Cerebellar cortex (tissue), 1 donor: Measurements from ENCODE around the gene TSPAN5.

Experiments
- DNase-seq: peaks from one replicate; pipeline ENCODE4 v3.0.0-alpha.2; 2015; ENCODE audit warnings: low spot score

TSPAN5 gene

DNA sequence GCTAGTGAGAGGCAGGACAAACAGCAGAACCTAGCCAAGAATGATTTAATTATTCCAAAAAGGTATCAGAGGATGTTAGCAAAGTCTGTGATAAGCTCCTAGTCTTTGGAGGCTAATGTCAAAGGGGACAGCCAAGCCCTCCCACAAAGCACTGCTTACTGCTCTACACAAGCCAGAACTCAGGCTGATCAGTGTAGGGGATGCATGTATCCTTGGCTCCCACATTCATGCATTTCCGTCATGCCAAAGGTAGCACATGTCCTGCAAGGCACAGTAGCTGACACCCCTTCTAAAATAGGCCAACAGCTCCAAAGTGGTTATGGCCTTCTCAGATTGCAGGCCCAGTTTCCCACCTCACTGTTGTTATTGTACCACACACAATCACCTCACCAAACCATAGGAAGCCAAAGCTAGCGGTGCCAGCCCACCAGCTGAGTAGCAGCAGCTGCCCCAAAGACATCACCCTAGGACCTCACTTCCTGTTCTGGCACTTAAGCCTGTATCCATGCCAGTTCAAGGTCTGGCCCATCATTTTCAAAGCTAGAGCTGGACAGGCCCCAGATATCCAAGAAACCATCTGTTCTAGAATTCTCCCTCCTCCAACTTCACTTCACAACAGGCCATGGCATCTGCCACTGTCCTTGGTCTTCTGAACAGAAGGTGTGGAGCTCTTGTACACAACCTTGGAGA lies 40.9 kb downstream of the TSPAN5 start:
- DNase-seq = peak; percentile 98

DNA sequence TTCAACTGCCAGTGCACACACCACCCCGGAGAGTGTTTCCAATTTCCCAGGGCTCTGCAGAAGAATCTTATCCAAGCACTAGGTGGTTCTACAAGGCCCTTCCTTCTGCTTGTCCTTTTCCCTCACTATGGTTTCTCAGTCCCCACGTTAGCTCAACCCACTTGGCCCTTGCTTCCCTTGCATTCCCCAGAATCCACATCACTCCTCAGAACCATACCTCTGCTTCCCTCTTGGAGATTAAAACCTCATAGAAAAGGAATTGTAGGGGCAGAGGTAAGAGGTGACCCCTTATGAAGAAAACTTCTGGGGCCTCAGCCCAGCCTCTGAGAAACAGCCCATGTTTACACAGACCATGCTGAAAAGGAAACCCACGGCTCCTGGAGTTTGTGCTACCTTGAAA lies 42.4 kb downstream of the TSPAN5 start:
- DNase-seq = no peak

DNA sequence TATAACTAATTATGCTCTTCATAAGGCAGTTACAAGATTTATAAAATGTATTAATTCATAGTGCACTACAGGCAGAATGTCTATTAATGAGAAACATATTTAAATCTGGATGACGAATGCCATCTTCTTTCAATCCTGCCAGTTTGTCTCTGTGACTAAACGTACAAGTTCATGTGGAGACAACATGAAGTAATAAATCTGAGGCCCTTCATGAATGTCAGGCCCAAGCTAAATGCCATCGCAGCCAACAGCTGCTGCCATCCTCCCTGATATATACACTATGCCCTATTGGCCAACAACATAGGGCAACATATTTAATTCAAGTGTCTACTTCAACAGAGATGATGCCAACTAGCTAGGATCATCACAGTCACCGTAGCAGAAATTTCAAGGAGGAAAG lies 43.7 kb downstream of the TSPAN5 start:
- no peak for DNase-seq

DNA sequence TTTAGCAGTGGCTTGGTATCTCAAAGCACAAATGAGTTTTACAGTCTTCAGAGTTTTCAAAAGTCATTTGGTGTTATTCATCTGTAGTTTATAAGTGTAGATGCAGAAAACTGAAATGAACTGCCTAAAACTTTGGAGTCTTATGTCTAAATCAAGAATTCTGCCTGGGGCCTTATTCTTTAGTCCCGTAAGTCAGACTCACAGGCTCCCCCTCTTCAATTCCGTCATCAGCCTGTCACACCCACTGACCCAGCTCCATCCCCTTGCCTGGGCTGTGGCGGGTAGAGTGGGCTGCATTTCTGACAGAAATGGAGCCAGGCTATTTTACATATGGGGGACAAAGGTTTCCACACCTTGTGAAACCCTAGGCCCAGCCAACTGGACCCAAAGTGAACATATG lies 44.3 kb downstream of the TSPAN5 start:
- DNase-seq = no peak

DNA sequence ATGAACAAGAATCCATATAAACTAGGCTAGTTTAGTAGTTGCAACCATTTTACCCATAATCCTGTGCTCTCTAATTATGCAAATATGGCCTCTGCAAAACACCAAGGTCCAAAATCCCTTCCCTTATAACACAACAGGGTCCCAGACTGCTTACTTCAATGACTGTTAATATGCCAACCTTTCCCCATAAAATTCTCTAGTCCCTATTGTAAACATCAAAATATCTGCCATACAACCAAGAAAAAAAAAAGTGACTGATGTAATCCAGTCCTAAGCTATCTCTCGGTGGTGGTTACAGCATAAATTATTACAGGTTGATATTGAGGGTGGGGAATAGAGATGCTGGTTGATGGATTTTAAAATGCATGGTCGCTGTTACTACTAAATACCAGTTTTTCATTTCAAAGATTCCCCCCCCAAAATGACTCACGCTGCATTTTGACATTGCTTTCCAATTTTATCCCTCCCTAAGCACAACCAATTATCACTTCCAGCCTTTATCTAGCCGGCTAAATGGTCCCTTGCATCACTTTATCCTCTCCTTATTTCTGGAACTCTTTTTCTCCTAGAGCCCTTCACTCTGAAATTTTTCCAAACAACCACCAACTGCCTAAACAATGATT lies 44.8 kb downstream of the TSPAN5 start:
- no peak for DNase-seq

DNA sequence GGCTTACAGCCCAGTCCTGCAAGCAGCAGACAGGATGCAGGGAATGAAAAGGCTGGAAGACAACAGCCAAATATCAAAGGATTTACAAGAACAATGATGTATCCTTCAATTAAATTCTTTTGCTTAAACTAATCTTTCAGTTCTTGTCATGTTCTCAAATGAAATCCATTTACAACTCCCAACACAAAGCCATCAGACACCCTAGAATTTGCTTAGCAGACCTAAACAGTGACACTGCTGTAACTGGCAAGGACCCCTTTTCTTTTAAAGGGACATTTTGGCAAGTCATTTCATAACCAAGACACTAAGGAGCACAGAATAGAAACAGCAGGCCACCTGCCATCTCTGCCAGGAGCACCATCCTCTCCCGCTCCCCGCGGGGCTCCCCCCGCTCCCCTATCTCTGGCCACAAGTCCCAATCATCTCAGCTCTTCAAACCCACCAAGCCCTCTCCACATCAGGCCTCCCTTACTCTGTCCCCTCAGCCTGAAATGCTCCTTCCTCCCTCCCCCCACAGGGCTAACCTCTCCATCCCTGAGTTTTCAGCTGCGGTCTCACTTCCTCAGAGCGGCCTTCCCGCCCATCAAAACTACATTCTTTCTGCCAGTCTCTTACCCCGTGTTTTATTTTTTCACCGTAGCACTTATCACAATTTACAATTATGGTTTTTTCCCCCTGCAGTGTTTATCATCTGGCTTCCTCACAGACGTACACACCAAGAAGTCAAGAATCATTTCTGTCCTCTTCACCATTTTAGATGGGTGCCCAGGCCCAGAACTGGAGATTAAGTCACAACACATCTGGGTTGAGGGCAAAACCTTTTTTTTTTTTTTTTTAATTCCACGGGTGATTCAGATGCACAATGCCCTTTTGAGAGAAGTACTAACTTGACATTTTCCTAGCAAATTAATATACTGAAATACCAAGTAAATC lies 45.8 kb downstream of the TSPAN5 start:
- DNase-seq = peak; percentile 72

DNA sequence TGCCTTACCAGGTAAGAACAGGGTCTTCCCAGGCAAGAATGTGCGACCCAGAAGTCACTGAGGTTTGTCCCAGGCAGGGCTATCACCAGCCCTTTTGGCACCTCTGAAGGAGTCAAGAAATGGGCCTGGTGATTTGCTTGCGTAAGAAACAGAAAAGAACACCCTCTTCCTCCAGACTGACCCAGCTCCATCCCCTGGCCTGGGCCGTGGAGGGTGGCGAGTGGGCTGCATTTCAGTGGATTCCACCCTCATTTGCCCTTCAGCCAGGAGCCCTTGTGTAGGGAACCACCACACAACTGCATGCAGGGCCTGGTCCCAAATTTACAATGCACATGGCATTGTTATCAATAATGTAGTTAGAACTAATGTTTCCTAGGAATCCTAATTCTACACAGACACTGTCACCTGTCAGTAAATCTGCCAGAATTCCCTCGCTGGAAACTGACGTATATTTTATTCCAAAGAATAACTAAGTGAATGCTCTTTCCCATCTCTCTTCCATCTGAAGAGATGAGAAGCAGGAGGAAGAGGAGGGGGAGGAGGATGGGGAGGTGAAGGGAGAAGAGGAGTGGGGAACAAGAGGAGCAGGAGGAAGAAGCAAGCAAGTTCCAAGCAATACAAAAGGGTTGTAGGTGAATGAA lies 46.6 kb downstream of the TSPAN5 start:
- no peak for DNase-seq

DNA sequence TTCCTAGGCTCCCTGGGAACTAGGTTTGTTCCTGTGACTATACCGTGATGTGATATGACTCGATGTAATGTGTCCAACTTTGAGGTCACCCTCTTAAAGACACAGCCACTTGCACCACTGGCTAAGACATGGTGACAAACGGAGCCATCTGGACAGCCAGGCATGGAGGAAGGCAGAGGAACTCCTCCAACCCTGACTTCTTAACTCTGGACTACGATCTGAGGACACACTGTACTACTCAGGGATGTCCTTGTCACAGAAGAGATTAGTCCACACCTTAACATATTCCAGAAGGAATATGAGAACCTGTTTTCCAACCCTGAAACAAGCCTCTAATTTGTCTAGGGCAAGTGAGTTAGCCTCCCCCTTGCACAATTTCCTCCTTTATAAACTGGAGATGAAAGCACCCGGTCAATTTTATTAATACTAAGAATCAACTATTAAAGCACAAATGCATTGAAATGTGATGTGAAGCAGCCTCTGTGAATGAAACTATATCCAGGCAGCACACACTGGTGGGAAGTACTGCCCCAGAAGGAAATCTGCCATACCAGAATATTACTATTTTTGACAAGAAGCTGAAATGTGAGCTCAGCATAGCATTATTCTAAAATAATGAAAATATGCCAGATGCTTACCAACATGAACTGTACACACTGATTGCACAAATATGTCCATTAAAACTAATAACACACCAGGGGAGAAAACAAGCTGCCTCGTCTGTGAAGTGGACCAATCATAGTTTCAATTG lies 47.3 kb downstream of the TSPAN5 start:
- no peak for DNase-seq

DNA sequence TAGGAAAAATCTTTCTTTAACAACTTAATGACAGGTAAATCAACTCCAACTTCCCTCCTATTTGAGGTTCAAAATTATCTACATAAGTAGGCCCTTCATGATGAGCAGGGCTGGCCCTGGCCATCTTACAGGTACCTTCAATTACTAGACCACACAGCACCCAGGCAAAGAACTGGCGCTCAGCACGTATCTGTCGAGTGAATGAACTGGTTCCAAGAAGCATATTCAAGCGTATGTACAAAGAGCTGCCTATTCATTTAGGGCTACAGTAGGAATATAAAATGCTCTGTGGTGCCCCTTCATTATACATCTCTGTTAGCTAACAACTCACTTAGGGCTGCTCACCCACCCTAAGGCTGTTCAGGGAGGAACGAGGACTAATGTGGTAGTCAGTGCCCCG lies 48.0 kb downstream of the TSPAN5 start:
- no peak for DNase-seq

DNA sequence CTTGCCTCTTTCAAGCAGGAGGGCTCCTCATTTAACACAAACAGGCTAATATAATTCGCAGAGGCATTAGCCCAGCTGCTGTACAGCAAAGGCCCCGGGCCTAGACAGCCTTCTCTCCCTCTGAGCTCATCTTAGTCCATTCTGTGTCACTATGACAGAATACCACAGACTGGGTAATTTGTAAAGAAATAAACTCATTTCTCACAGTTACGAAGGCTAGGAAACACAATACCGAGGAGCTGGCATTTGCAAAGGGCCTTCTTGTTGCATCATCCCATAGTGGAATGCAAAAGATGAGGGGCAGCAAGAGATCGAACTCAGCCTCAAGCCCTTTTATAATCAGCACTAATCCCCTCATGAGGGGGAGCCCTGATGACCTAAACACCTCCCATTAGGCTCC lies 48.5 kb downstream of the TSPAN5 start:
- DNase-seq = no peak

DNA sequence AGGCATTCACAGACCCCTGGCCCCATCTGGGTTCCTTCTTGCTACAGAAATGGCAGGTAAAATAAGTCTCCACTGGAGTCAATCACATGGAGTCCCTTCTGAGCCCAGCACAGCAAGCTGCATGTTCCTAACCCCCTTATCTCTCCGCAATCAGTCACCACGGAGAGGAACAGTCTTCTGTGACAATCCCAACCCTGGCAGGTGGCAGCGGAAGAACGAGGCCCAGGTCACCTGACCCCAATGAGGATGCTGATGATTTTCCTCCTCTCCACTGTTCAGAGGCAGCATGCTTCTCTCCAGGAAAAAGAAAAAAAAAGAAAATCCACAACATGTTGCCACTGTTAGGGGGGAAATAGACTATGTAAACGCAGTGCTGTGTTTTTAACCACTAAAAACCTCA lies 50.1 kb downstream of the TSPAN5 start:
- peak; percentile 75 for DNase-seq

DNA sequence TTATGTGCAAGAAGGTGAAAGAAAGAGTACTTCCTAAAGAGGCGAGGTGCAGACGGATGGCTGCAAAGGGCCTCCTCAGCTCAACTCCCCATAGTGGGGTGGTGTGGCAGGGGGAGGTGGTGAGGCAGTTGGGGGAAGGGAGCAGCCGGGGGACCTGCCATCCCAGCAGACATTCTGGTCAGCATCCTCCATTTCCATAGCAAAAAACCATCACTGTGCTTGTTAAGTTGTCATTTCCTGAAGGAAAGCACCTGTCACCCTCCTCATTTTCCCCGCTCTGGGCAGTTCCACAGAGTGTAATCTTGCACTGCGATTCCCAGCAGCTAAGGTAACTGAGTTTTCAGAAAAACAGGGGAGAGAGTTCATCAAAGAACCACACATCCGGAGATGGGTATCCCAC lies 51.5 kb downstream of the TSPAN5 start:
- DNase-seq = no peak

DNA sequence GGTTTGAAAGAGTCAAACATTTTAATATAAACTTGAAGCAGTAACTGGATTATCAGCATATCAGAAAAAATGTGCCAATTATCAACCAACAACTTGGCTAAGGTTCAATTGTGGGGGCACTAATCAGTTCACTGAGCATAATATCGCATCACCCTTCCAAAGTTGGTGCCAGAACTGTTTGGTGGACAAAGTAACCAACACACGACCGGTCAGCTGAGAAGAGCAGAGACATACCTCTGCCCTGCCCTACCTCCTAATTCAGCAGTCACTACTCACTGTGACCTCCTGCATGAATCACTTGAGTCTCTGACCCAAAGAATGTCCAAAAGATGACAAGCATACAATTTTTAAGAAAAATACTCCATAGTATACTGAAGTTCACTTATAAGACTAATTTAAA lies 53.2 kb downstream of the TSPAN5 start:
- no peak for DNase-seq

DNA sequence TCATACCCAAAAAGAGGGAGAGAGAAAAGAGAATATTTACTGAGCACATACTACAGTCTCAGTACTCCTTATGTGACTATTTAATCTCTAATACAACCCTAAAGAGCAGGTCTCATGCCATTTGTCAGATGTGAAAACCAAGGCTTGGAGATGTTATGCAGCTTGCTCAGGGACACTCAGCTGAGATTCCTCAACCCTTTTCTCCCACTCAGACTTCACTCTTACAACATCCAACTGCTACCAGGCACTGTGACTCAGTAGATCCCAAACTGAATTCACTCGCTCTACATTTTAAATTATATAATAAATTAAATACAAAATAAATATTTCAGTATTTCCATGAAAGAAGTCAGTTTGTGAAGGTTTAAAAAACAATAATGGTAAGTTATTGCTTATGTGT lies 53.7 kb downstream of the TSPAN5 start:
- no peak for DNase-seq

DNA sequence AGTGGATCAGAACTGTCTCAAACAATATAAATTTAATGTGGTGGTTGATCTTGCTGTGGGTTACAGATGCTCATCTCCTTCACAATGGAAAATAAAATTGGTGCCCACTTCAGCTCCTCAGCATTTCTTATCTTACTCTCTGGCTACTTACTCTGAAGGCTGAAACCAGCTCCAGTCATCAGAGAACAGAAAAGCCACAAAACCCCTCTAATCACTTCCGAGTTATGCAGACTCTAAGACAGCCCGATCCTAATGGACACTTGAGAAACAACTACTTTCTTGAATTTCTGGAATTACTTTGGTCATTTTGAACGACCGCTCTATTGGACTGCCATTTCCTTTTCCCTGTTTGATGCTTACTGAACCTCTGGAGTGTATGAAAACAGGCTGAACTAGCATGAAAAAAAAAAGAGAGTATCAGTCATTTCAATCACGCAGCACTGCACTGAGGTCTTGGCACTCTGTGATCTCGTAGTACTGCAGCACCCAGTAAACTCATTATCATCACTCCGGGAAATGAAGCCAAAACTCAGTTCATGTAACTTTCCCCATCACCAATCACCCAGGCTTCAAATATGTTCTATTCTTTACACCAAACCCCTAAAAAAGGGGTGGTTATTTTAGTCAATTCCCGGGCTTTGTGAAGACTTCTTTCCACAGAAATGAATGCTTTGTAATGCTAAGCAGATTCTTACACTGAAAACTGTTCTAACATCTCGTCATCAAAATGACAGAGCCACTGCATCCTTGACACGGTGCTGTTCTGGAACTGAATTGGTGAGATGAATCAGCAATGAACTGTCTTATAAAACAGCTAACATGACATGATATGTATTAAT lies 54.5 kb downstream of the TSPAN5 start:
- no peak for DNase-seq

DNA sequence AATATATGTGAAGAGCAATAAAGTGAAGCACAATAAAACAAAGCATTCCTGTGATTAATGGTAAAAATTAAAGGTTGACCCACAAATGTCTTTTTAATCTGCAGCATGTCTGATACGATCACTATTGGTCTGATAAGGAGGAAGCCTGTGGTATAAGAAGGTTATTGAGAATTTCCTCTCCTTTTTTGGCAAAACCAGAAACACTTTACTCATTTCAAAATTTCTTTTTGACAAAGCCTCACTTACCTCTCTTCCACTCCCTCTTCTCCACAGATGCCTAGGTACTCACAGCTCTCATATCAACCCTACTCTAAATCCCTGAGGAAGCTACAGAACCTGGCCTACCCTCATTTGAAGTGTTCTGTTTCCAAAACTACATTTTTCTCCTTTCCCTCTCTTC lies 56.1 kb downstream of the TSPAN5 start:
- DNase-seq = no peak

DNA sequence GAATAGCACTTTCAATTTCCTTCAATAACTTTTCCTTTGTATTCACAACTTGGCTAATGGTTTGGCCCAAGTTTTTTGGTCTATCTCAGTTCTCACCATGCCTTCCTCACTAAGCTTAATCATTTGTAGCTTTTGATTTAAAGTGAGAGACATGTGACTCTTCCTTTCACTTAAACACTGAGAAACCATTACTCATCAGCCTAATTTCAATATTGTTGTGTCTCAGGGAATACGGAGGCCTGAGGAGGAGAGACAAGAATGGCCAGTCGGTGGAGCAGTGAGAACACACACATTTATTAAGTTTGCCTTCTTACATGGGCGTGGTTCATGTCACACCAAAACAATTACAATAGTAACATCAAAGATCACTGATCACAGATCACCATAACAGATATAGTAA lies 56.7 kb downstream of the TSPAN5 start:
- DNase-seq = no peak

DNA sequence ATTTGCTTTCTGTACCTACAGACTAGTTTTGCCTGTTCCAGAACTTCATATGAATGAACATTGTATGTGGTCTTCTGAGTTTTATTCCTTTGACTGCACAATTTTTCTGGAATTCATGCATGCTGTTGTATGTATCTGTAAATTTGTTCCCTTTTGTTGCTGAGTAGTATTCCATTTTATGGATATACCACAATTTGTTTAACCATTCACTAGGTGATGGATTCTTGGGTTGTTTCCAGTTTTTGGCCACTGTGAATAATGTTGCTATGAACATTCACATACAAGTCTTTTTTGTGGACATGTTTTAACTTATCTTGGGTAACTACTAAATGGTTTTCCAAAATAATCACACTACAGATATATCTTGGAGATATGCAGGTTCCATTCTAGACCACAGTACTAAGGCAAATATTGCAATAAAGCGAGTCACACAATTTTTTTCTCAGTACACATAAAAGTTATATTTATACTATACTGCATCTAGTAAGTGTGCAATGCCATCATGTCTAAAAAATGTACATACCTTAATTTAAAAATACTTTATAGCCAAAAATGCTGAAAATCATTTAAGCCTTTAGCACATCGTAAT lies 58.7 kb downstream of the TSPAN5 start:
- DNase-seq = no peak

DNA sequence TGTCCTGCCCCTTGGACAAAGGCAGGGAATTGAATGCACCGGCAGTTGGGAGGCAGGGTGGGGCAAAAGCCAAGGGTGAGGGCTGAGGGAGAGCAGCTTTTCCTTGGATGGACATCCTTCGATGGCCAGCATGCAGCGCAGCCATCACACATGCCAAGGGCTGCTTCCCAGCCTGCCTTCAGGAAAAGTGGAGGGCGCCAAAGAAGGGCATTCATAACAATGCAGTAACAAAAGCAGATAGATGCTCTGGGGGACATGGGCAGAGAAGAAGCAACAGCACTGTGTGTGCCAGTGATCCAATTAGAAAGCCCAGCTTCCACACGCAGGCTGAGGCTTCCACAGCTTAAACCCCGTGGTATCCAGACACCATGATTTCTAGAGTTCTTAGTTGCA lies 71.5 kb downstream of the TSPAN5 start:
- DNase-seq = peak; percentile 70

DNA sequence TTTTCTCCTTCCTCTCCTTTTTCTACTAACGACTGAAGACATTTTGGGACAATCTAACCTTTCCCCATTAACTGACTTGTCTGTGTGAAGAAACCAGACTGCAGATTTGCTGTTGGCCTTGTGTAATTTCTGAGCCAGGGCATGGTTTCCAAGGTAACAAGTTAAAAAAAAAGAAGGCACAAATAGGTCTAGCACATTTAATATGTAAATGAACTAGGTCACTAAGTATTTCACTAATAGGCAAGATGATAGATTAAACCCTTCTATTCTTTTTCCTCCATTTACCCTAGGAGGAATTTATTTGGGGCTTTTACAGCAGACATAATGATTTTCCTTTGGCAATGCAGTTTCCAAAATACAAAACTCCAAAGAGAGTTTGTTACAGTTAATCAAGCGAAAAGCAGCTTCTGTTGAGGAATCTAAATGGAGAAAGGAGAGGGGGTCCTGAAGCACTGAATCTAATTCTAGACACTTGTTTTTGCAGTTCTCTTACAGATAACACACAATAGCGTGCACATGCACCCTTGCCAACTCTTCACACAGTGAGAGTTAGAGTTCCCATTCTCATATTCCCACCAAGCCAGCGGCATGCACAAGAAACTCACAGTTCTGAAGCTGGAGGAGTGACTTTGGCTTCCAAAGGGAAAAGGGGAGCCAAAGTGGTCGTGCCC lies 72.0 kb downstream of the TSPAN5 start:
- DNase-seq = peak; percentile 78
